Erythroblast (primary cell): ENCODE data around the gene IRF2BP2.

ENCODE experiments used
- GATA1 ChIP-seq: IDR thresholded peaks from 2 replicates; pipeline ENCODE4 v1.6.1; 2011; ENCODE audit warnings: low read depth, mild to moderate bottlenecking, control low read depth, low read length, moderate library complexity
- POLR2A ChIP-seq: IDR thresholded peaks from 2 replicates; pipeline ENCODE4 v1.6.1; 2011; ENCODE audit warnings: mild to moderate bottlenecking, low read length

GRCh38 chr1:234582681-234583301 is 27.2 kb downstream of the IRF2BP2 start:
- TF ChIP-seq POLR2A (no peak), GATA1 (no peak)
